ENCODE data around the gene SATB1. TPM values are rescaled to one million over a fixed set of nuclear protein-coding genes. Genes with fewer than 3 reads are reported as not detected.

SATB1 gene
- total and polyA plus RNA-seq, 2 of the 8 experiments (the other 6 are each of a cell fraction or from before 2014, with no cell fraction given): 18.8 to 28.0 TPM

- H3K27ac ChIP-seq (ENCODE audit: low read depth, low read length): no peak overlapping the region
- no peak overlapping the region for H4K8ac ChIP-seq (ENCODE audit: extremely low read depth, insufficient read depth, low read length)
- H3K36me3 ChIP-seq (ENCODE audit: control insufficient read depth in 2 of 4, insufficient read depth in 4 of 4, low read length in 3 of 4): no peaks in the 10 kb centered on the region
- no peak overlapping the region for H2BK120ac ChIP-seq (replicated peaks; ENCODE audit: low read depth, low read length)
- H3K4ac ChIP-seq (replicated peaks; ENCODE audit: insufficient read length, low read depth, low read length): no peak overlapping the region
- H3K79me2 ChIP-seq (ENCODE audit: control insufficient read depth in 1 of 2, insufficient read depth in 2 of 2, low read length in 2 of 2): no peaks in the 10 kb centered on the region
- DNase-seq (ENCODE audit: low read depth in 1 of 2, low spot score in 2 of 2) (no peak), FAIRE-seq (no peak)
- no peak overlapping the region for H3K14ac ChIP-seq (ENCODE audit: insufficient read length)
- no peak overlapping the region for H4K5ac ChIP-seq (ENCODE audit: insufficient read length, low read depth, low read length)
- no peak overlapping the region for H2BK12ac ChIP-seq (ENCODE audit: low read depth, low read length)
- no peaks in the 10 kb centered on the region for H3K79me1 ChIP-seq (ENCODE audit: low read depth, low read length)
- no peak overlapping the region for H3K4me2 ChIP-seq (ENCODE audit: insufficient read depth in 1 of 2, low read depth in 2 of 2, low read length in 2 of 2)
- H3K4me1 ChIP-seq (replicated peaks in 1 of 4; ENCODE audit: control insufficient read depth in 3 of 4, insufficient read depth in 4 of 4, low read length in 3 of 4): no peaks in the 10 kb centered on the region
- POLR2A ChIA-PET (ENCODE audit: partially characterized antibody): no interaction called here
- CTCF ChIA-PET (ENCODE audit: partially characterized antibody): interaction anchor here (1.0 to 2.0 kb wide), 2 partner anchors 17 to 85 kb away, joined by 3 to 5 read pairs; no protein-coding TSS in a partner anchor
- H2BK5ac ChIP-seq (ENCODE audit: low read depth, low read length): no peak overlapping the region
- no peak overlapping the region for H3K23ac ChIP-seq (ENCODE audit: insufficient read length)
- no peaks in the 10 kb centered on the region for H3K27me3 ChIP-seq (replicated peaks in 1 of 4; ENCODE audit: control insufficient read depth in 3 of 4, extremely low read depth in 1 of 4, insufficient read depth in 3 of 4, low read length in 3 of 4)
- no peaks in the 10 kb centered on the region for H3K23me2 ChIP-seq (ENCODE audit: low read depth, low read length)
- no peak overlapping the region for H3K18ac ChIP-seq (ENCODE audit: extremely low read depth, low read length)
- H2BK20ac ChIP-seq (ENCODE audit: low read length): no peak overlapping the region
- H3K9ac ChIP-seq (replicated peaks in 1 of 4; ENCODE audit: extremely low read depth in 1 of 4, low read depth in 3 of 4, low read length in 3 of 4): no peak overlapping the region
- no peak overlapping the region for H4K91ac ChIP-seq (replicated peaks; ENCODE audit: insufficient read length, low read length)
- H3K9me3 ChIP-seq (ENCODE audit: insufficient read depth in 2 of 2, low read depth in 1 of 2, low read length in 1 of 2): no peaks in the 10 kb centered on the region
- no peak overlapping the region for H2BK15ac ChIP-seq (ENCODE audit: low read length)
- no peaks in the 10 kb centered on the region for H4K20me1 ChIP-seq (replicated peaks in 1 of 2; ENCODE audit: control insufficient read depth in 1 of 2, insufficient read depth in 2 of 2, low read length in 2 of 2)
- H2AK5ac ChIP-seq (ENCODE audit: low read depth, low read length): no peak overlapping the region
- 84% methylated on average over 2 of the region's 2 CpGs; no CpG with 5 or more reads in 1 of the 2 experiments for WGBS, 2 experiments (ENCODE audit: extremely low coverage in 1 of 2, insufficient coverage in 1 of 2, insufficient read length in 1 of 2, insufficient replicate concordance in 2 of 2, low coverage in 1 of 2, low lambda C conversion rate in 2 of 2, missing lambda C conversion rate in 1 of 2)
- H3K56ac ChIP-seq (replicated peaks; ENCODE audit: insufficient read length, low read depth, low read length): no peak overlapping the region
- TF ChIP-seq EP300 (IDR thresholded peaks at IDR 0.05; ENCODE audit: borderline replicate concordance in 1 of 2, low read depth in 2 of 2, low read length in 2 of 2) (no peak), HDAC2 (IDR thresholded peaks at IDR 0.05; ENCODE audit: borderline replicate concordance in 1 of 2, low read depth in 2 of 2, low read length in 2 of 2) (no peak)
- H2AFZ ChIP-seq (ENCODE audit: low read length): no peak overlapping the region
- H3K4me3 ChIP-seq (ENCODE audit: extremely low read depth in 1 of 4, insufficient read depth in 2 of 4, low read depth in 3 of 4, low read length in 4 of 4): no peak overlapping the region
Measured at GRCh38 chr3:18474202-18474601, 49.1 kb upstream of the SATB1 start.

Data from H1 (cell line).